Cardiac muscle cell (in vitro differentiated cells and primary cell): ENCODE data around the gene SZT2. TPM values are rescaled to one million over a fixed set of nuclear protein-coding genes. Genes with fewer than 3 reads are reported as not detected.
"Not testable (repeated sequence)": the region's sequence is repeated elsewhere in the genome, so short reads cannot be mapped to it uniquely, and the experiment has no call there.

Experiments used
- DNase-seq, 2 donors: peaks; one replicate each; pipeline versions ENCODE4 v3.0.0 to v3.0.0-alpha.2; 2010 to 2017; ENCODE audit warnings: low read depth in 1 of 2, low spot score in 1 of 2
- H3K27ac ChIP-seq: fragments of 200-600 bp; sonication (generic); 2 replicates; pipeline ENCODE4 v1.5.1; 2016
- H3K27me3 ChIP-seq: fragments of 200-600 bp; sonication (generic); 2 replicates; pipeline ENCODE4 v1.6.0; 2016; ENCODE audit warnings: control low read depth
- H3K36me3 ChIP-seq: fragments of 200-600 bp; sonication (generic); 2 replicates; pipeline ENCODE4 v1.5.1; 2016; ENCODE audit warnings: control low read depth
- H3K4me1 ChIP-seq: fragments of 200-600 bp; sonication (generic); 2 replicates; pipeline ENCODE4 v1.8.1; 2017; ENCODE audit warnings: low read depth, mild to moderate bottlenecking, mixed run types
- H3K4me3 ChIP-seq: fragments of 200-600 bp; sonication (generic); 2 replicates; pipeline ENCODE4 v1.5.1; 2016; ENCODE audit warnings: mild to moderate bottlenecking
- H3K9me3 ChIP-seq: fragments of 200-600 bp; sonication (generic); 2 replicates; pipeline ENCODE4 v1.5.1; 2017; ENCODE audit warnings: low read depth, mild to moderate bottlenecking, control low read depth
- polyA plus RNA-seq: library from polyadenylated mRNA; unstranded; fragments of >200 nt; fragmentation: Nextera tagmentation; extraction: Ambion mirVana; gene quantifications from 2 replicates; pipeline ENCODE4 v1.2.1, GENCODE V29; 2016
- total RNA-seq: library from RNA; depleted of rRNA; stranded (reverse); fragments of >200 nt; gene quantifications from 2 replicates; pipeline ENCODE4 v1.2.3, GENCODE V29; 2016
- TF ChIP-seq, protein P1 (sequence below): IDR thresholded peaks from 2 replicates; pipeline ENCODE4 v1.5.1; 2012; ENCODE audit warnings: low read depth, mild to moderate bottlenecking, low read length

Gene SZT2
- total and polyA plus RNA-seq, 2 experiments from 2014 or later = 11.5 to 28.2 TPM

- TF ChIP-seq, protein P1, sequence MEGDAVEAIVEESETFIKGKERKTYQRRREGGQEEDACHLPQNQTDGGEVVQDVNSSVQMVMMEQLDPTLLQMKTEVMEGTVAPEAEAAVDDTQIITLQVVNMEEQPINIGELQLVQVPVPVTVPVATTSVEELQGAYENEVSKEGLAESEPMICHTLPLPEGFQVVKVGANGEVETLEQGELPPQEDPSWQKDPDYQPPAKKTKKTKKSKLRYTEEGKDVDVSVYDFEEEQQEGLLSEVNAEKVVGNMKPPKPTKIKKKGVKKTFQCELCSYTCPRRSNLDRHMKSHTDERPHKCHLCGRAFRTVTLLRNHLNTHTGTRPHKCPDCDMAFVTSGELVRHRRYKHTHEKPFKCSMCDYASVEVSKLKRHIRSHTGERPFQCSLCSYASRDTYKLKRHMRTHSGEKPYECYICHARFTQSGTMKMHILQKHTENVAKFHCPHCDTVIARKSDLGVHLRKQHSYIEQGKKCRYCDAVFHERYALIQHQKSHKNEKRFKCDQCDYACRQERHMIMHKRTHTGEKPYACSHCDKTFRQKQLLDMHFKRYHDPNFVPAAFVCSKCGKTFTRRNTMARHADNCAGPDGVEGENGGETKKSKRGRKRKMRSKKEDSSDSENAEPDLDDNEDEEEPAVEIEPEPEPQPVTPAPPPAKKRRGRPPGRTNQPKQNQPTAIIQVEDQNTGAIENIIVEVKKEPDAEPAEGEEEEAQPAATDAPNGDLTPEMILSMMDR = no peak
- Histone ChIP-seq H3K4me3 (no peak overlapping the region), H3K4me1 (peaks cover 7% of the 10 kb centered on the region), H3K27me3 (no peaks in the 10 kb centered on the region), H3K9me3 (no peaks in the 10 kb centered on the region), H3K27ac (no peak overlapping the region), H3K36me3 (peaks cover 2% of the 10 kb centered on the region)
- DNase-seq = no peak
These were observed 65.7 kb downstream of the SZT2 start for GRCh38 chr1:43455213-43455889.

DNA sequence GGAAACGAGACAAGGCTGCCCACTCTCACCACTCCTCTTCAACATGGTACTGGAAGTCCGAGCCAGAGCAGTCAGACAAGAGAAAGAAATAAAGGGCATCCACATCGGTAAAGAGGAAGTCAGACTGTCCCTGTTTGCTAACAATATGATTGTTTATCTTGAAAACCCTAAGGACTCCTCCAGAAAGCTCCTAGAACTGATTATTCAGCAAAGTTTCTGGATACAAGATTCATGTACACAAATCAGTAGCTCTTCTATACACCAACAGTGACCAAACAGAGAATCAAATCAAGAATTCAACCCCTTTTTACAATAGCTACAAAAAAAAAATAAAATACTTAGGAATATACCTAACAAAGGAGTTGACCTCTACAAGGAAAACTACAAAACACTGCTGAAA is 68.7 kb downstream of the SZT2 start:
- not testable (repeated sequence) for H3K9me3 ChIP-seq, H3K4me1 ChIP-seq, H3K27me3 ChIP-seq, H3K27ac ChIP-seq, DNase-seq, H3K4me3 ChIP-seq, H3K36me3 ChIP-seq

DNA sequence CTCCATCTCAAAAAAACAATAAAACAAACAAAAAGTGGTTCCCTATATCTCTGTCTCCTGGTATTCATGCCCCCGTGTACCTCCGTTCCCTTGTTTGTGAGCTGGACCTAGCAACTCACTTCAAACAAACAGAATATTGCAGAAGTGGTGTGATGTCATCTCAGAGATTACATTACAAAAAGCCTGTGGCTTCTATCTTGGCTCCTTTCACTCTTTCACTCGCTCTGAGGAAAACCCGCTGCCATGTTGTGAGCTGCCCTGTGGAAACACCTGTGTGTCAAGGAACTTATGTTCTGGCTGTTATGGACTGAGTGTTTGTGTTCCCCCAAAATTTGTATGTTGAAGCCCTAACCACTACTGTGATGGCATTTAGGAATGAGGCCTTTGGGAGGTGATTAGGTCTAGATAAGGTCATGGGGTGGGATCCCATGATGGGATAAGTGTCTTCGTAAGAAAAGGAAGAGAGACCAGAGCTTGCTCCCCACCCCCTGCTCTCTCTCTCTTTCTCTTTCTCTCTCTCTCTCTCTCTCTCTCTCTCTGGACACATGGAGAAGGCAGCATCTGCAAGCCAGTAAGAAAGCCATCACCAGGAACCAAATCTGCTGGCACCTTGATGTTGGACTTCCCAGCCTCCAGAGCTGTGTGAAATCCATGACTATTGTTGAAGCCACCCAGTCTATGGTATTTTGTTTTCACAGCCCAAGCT is 71.4 kb downstream of the SZT2 start:
- Histone ChIP-seq H3K36me3 (no peaks in the 10 kb centered on the region), H3K4me1 (no peaks in the 10 kb centered on the region), H3K27ac (no peak overlapping the region), H3K27me3 (no peaks in the 10 kb centered on the region), H3K9me3 (no peaks in the 10 kb centered on the region), H3K4me3 (no peak overlapping the region)
- DNase-seq = peak in 1 of 2 donors; percentile 41
- TF ChIP-seq, protein P1 = no peak

DNA sequence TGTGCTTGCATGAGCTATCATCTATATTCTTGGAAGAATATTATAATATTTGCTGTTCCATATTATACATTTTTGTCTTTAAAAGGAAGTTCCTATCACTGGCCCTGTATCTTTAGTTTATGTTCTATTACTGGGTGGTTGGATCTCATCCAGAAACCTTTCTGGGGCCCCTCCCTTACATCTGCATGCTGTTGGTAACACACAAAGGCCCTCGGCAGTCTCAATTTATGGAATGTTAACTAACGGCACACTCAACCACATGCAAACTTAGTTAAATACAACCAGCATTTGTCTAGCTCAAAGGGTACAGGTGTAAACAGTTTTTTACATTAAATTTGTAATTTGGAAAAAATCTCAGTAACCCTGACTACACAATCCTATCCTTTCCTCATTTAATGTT is 73.8 kb downstream of the SZT2 start:
- H3K9me3 ChIP-seq = no peaks in the 10 kb centered on the region
- no peak overlapping the region for H3K4me3 ChIP-seq
- TF ChIP-seq, protein P1 = no peak
- no peaks in the 10 kb centered on the region for H3K4me1 ChIP-seq
- no peak overlapping the region for H3K27ac ChIP-seq
- peak in 1 of 2 donors; percentile 30 for DNase-seq
- H3K36me3 ChIP-seq = no peaks in the 10 kb centered on the region
- H3K27me3 ChIP-seq = no peaks in the 10 kb centered on the region

GRCh38 chr1:43464681-43465504 is 75.2 kb downstream of the SZT2 start:
- Histone ChIP-seq H3K4me3 (no peak overlapping the region), H3K4me1 (no peaks in the 10 kb centered on the region), H3K9me3 (no peaks in the 10 kb centered on the region), H3K36me3 (no peaks in the 10 kb centered on the region), H3K27me3 (no peaks in the 10 kb centered on the region), H3K27ac (no peak overlapping the region)
- TF ChIP-seq, protein P1 = no peak
- DNase-seq = peak in 1 of 2 donors; percentile 52
